K562 (cell line): ENCODE measurements around the gene SLC7A14. TPM values are rescaled to one million over a fixed set of nuclear protein-coding genes. Genes with fewer than 3 reads are reported as not detected.

Experiments used
- ARID1B ChIP-seq: fragments of 450-650 bp; IDR thresholded peaks from 2 replicates; pipeline ENCODE4 v1.6.1; 2016; ENCODE audit warnings: antibody characterized with exemption, mild to moderate bottlenecking, inconsistent platforms
- EZH2 ChIP-seq: IDR thresholded peaks from 2 replicates; pipeline ENCODE4 v1.6.1; 2012; ENCODE audit warnings: low read depth, mild to moderate bottlenecking, inconsistent platforms, low read length, borderline replicate concordance
- FOXK1 ChIP-seq: sonication (generic); formaldehyde crosslinking; IDR thresholded peaks from 2 replicates; pipeline ENCODE4 v1.8.0; 2022; ENCODE audit warnings: missing genetic modification reagents, mild to moderate bottlenecking, borderline replicate concordance
- GABPA ChIP-seq: fragments of 200-800 bp; sonication (Bioruptor generic); conservative IDR thresholded peaks from 2 replicates; pipeline ENCODE4 v1.6.1; 2016; ENCODE audit warnings: low read depth, missing genetic modification characterization, missing compliant biosample characterization
- KDM1A ChIP-seq, 2 experiments: fragments of 450-650 bp; IDR thresholded peaks; 2 replicates each; pipeline ENCODE4 v1.6.1; 2016; ENCODE audit warnings: mild to moderate bottlenecking in 2 of 2
- KLF10 ChIP-seq: fragments of 250-450 bp; sonication (Bioruptor Pico); IDR thresholded peaks from 2 replicates; pipeline ENCODE4 v1.6.1; 2021; ENCODE audit warnings: matching md5 sums
- MGA ChIP-seq: fragments of 450-650 bp; IDR thresholded peaks from 2 replicates; pipeline ENCODE4 v1.6.1; 2016; ENCODE audit warnings: mild to moderate bottlenecking, moderate library complexity
- POLR2B ChIP-seq: fragments of 450-650 bp; IDR thresholded peaks from 2 replicates; pipeline ENCODE4 v1.6.1; 2018; ENCODE audit warnings: low read depth; ENCODE audit not compliant: partially characterized antibody
- POLR3G ChIP-seq: IDR thresholded peaks from 2 replicates; pipeline ENCODE4 v1.6.1; 2011; ENCODE audit not compliant: insufficient read length, insufficient replicate concordance; ENCODE audit errors: extremely low read depth
- PYGO2 ChIP-seq: fragments of 450-650 bp; IDR thresholded peaks from 2 replicates; pipeline ENCODE4 v1.6.1; 2016; ENCODE audit warnings: mild to moderate bottlenecking, missing genetic modification characterization, moderate library complexity, missing compliant biosample characterization
- SETDB1 ChIP-seq: IDR thresholded peaks from one replicate; pipeline ENCODE4 v1.6.1; 2012; ENCODE audit warnings: low read length, control low read depth, inconsistent platforms
- TEAD4 ChIP-seq, 2 experiments: sonication (generic) in 1 of 2; formaldehyde crosslinking in 1 of 2; IDR thresholded peaks; 2 replicates each; pipeline versions ENCODE4 v1.6.1 to v1.8.0; 2012 to 2022; ENCODE audit warnings: borderline replicate concordance in 1 of 2, inconsistent platforms in 1 of 2, low read length in 1 of 2, mild to moderate bottlenecking in 1 of 2, missing genetic modification reagents in 1 of 2
- ZNF586 ChIP-seq: fragments of 450-650 bp; formaldehyde crosslinking; conservative IDR thresholded peaks from 2 replicates; pipeline ENCODE4 v1.4.0; 2020; ENCODE audit warnings: mild to moderate bottlenecking, moderate library complexity
- ZNF764 ChIP-seq: fragments of 250-450 bp; sonication (Bioruptor Pico); IDR thresholded peaks from 2 replicates; pipeline ENCODE4 v1.4.0; 2020; ENCODE audit warnings: low read depth, mild to moderate bottlenecking, moderate library complexity
- polyA plus RNA-seq, 8 experiments: library from polyadenylated mRNA; depleted of rRNA in 4 of 8; stranded (reverse) in 5 of 8; unstranded in 3 of 8; fragments of >200 nt; fragmentation: Nextera tagmentation in 2 of 8; fragmentation: Illumina TruSeq in 1 of 8; extraction: Ambion mirVana in 2 of 8; extraction: Trizol in 1 of 8; gene quantifications; 2 replicates each; pipeline versions ENCODE4 v1.2.1 to v1.2.3, GENCODE V29; 2011 to 2014; ENCODE audit warnings: inconsistent platforms in 1 of 8, missing spikeins in 1 of 8
- total RNA-seq, 7 experiments: library from RNA; depleted of rRNA in 6 of 7; stranded (reverse); fragments of >200 nt in 6 of 7; fragmentation: Illumina TruSeq in 2 of 7; extraction: Trizol in 2 of 7; gene quantifications; 2 replicates each; pipeline versions ENCODE4 v1.2.1 to v1.2.3, GENCODE V29; 2011 to 2021; ENCODE audit warnings: low replicate concordance in 1 of 7
- TF ChIP-seq, protein P1 (sequence below): sonication (generic); formaldehyde crosslinking; IDR thresholded peaks from 2 replicates; pipeline ENCODE4 v1.8.1; 2023; ENCODE audit warnings: mild to moderate bottlenecking, missing genetic modification reagents, moderate library complexity

The SLC7A14 gene
- total and polyA plus RNA-seq, 9 of the 15 experiments (the other 6 are each of a cell fraction or from before 2014, with no cell fraction given): not detected

GRCh38 chr3:170622369-170623159 lies 36.7 kb upstream of the SLC7A14 start (continued):
- TF ChIP-seq MGA (no peak), PYGO2 (tag) (0 out of 2 replicates have a peak, but pooled peaks have one; percentile 15), GABPA (tag) (no peak), TEAD4 (IDR thresholded peaks at IDR 0.05; ENCODE audit: low read length) (peak; percentile 20; the same call in 1 of the 2 replicates), TEAD4 (CRISPR knock-in tag; IDR thresholded peaks at IDR 0.05; ENCODE audit: borderline replicate concordance) (no peak), EZH2 (no peak), ZNF764 (CRISPR knock-in tag) (no peak), SETDB1 (no peak), KDM1A (IDR thresholded peaks at IDR 0.05) (peak in 1 of 2 experiments; percentile 37; a peak in 1 of 4 replicates), POLR2B (no peak), POLR3G (no peak), ARID1B (peak; percentile 24), ZNF586 (no peak), KLF10 (CRISPR knock-in tag) (no peak), FOXK1 (CRISPR knock-in tag) (no peak)
- TF ChIP-seq, protein P1, sequence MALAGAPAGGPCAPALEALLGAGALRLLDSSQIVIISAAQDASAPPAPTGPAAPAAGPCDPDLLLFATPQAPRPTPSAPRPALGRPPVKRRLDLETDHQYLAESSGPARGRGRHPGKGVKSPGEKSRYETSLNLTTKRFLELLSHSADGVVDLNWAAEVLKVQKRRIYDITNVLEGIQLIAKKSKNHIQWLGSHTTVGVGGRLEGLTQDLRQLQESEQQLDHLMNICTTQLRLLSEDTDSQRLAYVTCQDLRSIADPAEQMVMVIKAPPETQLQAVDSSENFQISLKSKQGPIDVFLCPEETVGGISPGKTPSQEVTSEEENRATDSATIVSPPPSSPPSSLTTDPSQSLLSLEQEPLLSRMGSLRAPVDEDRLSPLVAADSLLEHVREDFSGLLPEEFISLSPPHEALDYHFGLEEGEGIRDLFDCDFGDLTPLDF (CRISPR knock-in tag): no peak
